CMK (cell line): Measurements from ENCODE around the gene GPR3.

ENCODE experiments used
- DNase-seq: peaks from one replicate; pipeline ENCODE4 v3.0.0-alpha.2; 2010; ENCODE audit warnings: low read depth

GPR3 gene

GRCh38 chr1:27392096-27392777, at the start of gene GPR3:
TSS of gene GPR3 (plus strand) at chr1:27392622. CDS start at chr1:27393799, 1,177 bp downstream.
- DNase-seq: peak; percentile 86

- DNase-seq: peak; percentile 95
These were observed 49.4 kb upstream of the GPR3 start for GRCh38 chr1:27342778-27343638.

- DNase-seq: no peak
These were observed 48.8 kb upstream of the GPR3 start for GRCh38 chr1:27343639-27344025.

- no peak for DNase-seq
These were observed 47.1 kb upstream of the GPR3 start for GRCh38 chr1:27345272-27345671.

GRCh38 chr1:27346357-27346756, 46.1 kb upstream of the GPR3 start:
- no peak for DNase-seq

GRCh38 chr1:27346991-27347624, 45.3 kb upstream of the GPR3 start:
- no peak for DNase-seq

GRCh38 chr1:27348861-27349783, 43.3 kb upstream of the GPR3 start:
- DNase-seq: no peak

GRCh38 chr1:27349784-27350662, 42.4 kb upstream of the GPR3 start:
- no peak for DNase-seq

GRCh38 chr1:27350663-27351540, 41.5 kb upstream of the GPR3 start:
- DNase-seq: no peak

GRCh38 chr1:27351541-27352107, 40.8 kb upstream of the GPR3 start:
- no peak for DNase-seq

- no peak for DNase-seq
These were observed 39.3 kb upstream of the GPR3 start for GRCh38 chr1:27353166-27353565.

- no peak for DNase-seq
These were observed 38.8 kb upstream of the GPR3 start for GRCh38 chr1:27353629-27354028.

GRCh38 chr1:27355683-27356082, 36.7 kb upstream of the GPR3 start:
- no peak for DNase-seq

- DNase-seq: no peak
These were observed 36.2 kb upstream of the GPR3 start for GRCh38 chr1:27356277-27356618.

- no peak for DNase-seq
These were observed 35.7 kb upstream of the GPR3 start for GRCh38 chr1:27356619-27357280.

- DNase-seq: peak; percentile 58
These were observed 35.0 kb upstream of the GPR3 start for GRCh38 chr1:27357281-27358037.

- no peak for DNase-seq
These were observed 34.1 kb upstream of the GPR3 start for GRCh38 chr1:27358038-27358927.
